AG04449 (cell line): ENCODE data around the gene ABCC6.

Experiments used
- CTCF ChIA-PET: fragments of 350-600 bp; formaldehyde crosslinking; extraction: SDS; loops from one replicate; lab custom pipeline; 2021; ENCODE audit warnings: antibody characterized with exemption; lab: Yijun Ruan, JAX
- POLR2A ChIA-PET: fragments of 400-600, 350-600 bp; formaldehyde crosslinking; extraction: SDS; loops from one replicate; lab custom pipeline; 2020; ENCODE audit warnings: antibody characterized with exemption, inconsistent platforms; lab: Yijun Ruan, JAX
- DNase-seq: peaks from one replicate; pipeline ENCODE4 v3.0.0-alpha.2; 2010; ENCODE audit warnings: low read depth, low spot score
- H3K4me3 ChIP-seq: 2 replicates; pipeline ENCODE4 v1.5.1; 2011; ENCODE audit warnings: low read depth, mild to moderate bottlenecking, control low read depth, low read length
- CTCF ChIP-seq: IDR thresholded peaks from one replicate; pipeline ENCODE4 v1.5.1; 2011; ENCODE audit warnings: mild to moderate bottlenecking, moderate library complexity, low read length, control low read depth, inconsistent platforms; ENCODE audit not compliant: insufficient read depth; ENCODE audit errors: missing control alignments

Gene ABCC6

GRCh38 chr16:16167927-16168326, 55.4 kb downstream of the ABCC6 start:
- no peak for DNase-seq
- POLR2A ChIA-PET: no interaction called here
- H3K4me3 ChIP-seq: no peak overlapping the region
- CTCF ChIA-PET: no interaction called here
- TF ChIP-seq CTCF: no peak

- CTCF ChIA-PET: no interaction called here
- POLR2A ChIA-PET: no interaction called here
- no peak for DNase-seq
- H3K4me3 ChIP-seq: no peak overlapping the region
- no peak for TF ChIP-seq CTCF
These were observed 56.3 kb downstream of the ABCC6 start for GRCh38 chr16:16166949-16167348.

GRCh38 chr16:16166085-16166484, 57.2 kb downstream of the ABCC6 start:
- no peak for DNase-seq
- no peak overlapping the region for H3K4me3 ChIP-seq
- ChIA-PET POLR2A (no interaction called here), CTCF (no interaction called here)
- TF ChIP-seq CTCF: no peak

GRCh38 chr16:16164243-16164642, 59.1 kb downstream of the ABCC6 start:
- no peak for DNase-seq
- CTCF ChIA-PET: interaction anchor here (2.2 kb wide), 1 partner anchor 24 kb away, joined by 11 read pairs; no protein-coding TSS in a partner anchor
- H3K4me3 ChIP-seq: no peak overlapping the region
- no peak for TF ChIP-seq CTCF
- POLR2A ChIA-PET: no interaction called here

- no peak for TF ChIP-seq CTCF
- DNase-seq: no peak
These were observed 59.7 kb downstream of the ABCC6 start for GRCh38 chr16:16163571-16163970.

GRCh38 chr16:16163109-16163508, 60.2 kb downstream of the ABCC6 start:
- H3K4me3 ChIP-seq: no peak overlapping the region
- ChIA-PET POLR2A (no interaction called here), CTCF (interaction anchor here (2.2 kb wide), 1 partner anchor 25 kb away, joined by 11 read pairs; no protein-coding TSS in a partner anchor)
- no peak for TF ChIP-seq CTCF
- DNase-seq: no peak

More at GRCh38 chr16:16163571-16163970, 59.7 kb downstream of the ABCC6 start:
- ChIA-PET CTCF (interaction anchor here (2.2 kb wide), 1 partner anchor 24 kb away, joined by 11 read pairs; no protein-coding TSS in a partner anchor), POLR2A (no interaction called here)
- H3K4me3 ChIP-seq: no peak overlapping the region
